ENCODE measurements around the gene ARPC1B. TPM values are rescaled to one million over a fixed set of nuclear protein-coding genes. Genes with fewer than 3 reads are reported as not detected.
"Not testable (repeated sequence)": the region's sequence is repeated elsewhere in the genome, so short reads cannot be mapped to it uniquely, and the experiment has no call there.

The ARPC1B gene
- 264 and 265 TPM in 2 replicates for total RNA-seq

DNA sequence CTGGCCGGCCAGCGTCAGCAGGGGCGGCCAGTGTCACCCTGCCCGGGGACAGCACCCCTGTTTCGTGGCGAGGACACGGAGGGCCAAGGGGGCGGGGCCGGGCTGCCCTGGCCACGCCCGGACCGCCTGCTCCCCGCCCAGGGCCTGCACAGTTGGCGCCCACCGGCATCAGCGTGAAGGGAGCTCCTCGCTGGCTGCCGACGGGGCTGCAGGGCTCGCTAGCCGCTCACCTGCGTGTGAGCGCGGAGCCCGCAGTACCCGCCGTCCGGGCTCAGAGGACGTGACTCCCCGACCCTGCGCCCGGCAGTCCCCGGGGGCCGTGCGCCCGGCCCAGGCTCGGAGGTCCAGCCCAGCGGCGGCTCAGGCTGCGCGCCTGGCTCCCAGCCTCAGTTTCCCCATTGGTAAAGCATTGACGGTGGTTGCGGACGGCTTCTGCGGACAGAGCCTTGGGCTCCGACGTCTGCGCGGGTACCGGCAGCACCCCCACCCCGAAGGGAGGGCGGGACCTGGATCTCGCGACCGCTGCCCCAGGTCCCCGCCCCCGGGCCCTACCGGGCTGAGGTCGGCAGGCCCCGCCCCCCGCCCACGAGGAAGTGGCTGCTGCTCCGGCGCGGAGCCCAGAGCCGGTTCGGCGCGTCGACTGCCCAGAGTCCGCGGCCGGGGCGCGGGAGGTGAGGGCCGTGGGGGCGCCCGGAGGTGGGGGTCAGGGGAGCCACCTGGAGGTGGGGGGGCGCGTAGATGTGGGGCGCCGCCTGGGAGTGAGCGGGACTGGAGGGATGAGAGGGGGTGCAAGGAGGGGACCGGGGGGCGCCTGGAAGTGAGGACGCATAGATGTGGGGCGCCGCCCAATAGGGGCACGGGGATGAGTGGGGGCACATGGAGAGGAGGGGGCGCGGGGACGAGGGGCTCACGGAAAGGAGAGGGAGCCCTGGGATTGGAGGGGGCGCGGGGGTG is at the start of gene ARPC1B:
TSS of gene ARPC1B (plus strand) at position 620 of the 954 bp plus-strand sequence. CDS start 10,985 bp downstream, outside the sequence.
- peak within 1 kb of the TSS; percentile 71 for H3K27ac Mint-ChIP-seq
- H3K27me3 Mint-ChIP-seq (ENCODE audit: low read depth), result no peaks in the 10 kb centered on the region
- no peaks in the 10 kb centered on the region for H3K9me3 Mint-ChIP-seq
- DNase-seq (ENCODE audit: low spot score), result peak; percentile 76
- peak within 1 kb of the TSS; percentile 81 for H3K4me3 Mint-ChIP-seq (ENCODE audit: low read depth)
- peaks cover 26% of the 10 kb centered on the region for H3K36me3 Mint-ChIP-seq (ENCODE audit: low read depth)
- intact Hi-C loops (cut with micrococcal nuclease), result loop anchor here (1.0 to 2.0 kb wide), 2 partner anchors 18 to 34 kb away; partner anchors contain the start of genes BUD31 and PDAP1
- peaks cover 24% of the 10 kb centered on the region for H3K4me1 Mint-ChIP-seq (ENCODE audit: low read depth)

GRCh38 chr7:99325001-99325493 is 49.5 kb upstream of the ARPC1B start:
- peaks cover 4% of the 10 kb centered on the region for H3K27me3 Mint-ChIP-seq (ENCODE audit: low read depth)
- intact Hi-C loops (cut with micrococcal nuclease), result loop anchor here (5.0 kb wide), 1 partner anchor 183 kb away; the partner anchor contains the start of gene SMURF1
- H3K4me1 Mint-ChIP-seq (ENCODE audit: low read depth), result peaks cover 29% of the 10 kb centered on the region

GRCh38 chr7:99325592-99326407 is 48.7 kb upstream of the ARPC1B start, which contains the start of gene ARPC1A:
Gene ARPC1A, plus strand, starts transcription at chr7:99325898. Its CDS starts 7,456 bp downstream, at chr7:99333354.
- DNase-seq (ENCODE audit: low spot score), result peak; percentile 91
- H3K4me3 Mint-ChIP-seq (ENCODE audit: low read depth), result peak within 1 kb of the TSS; percentile 93
- peak within 1 kb of the TSS; percentile 88 for H3K27ac Mint-ChIP-seq
- intact Hi-C loops (cut with micrococcal nuclease), result loop anchor here (5.0 kb wide), 1 partner anchor 183 kb away; the partner anchor contains the start of gene SMURF1
- H3K4me1 Mint-ChIP-seq (ENCODE audit: low read depth), result peaks cover 36% of the 10 kb centered on the region
- peaks cover 4% of the 10 kb centered on the region for H3K27me3 Mint-ChIP-seq (ENCODE audit: low read depth)
- H3K36me3 Mint-ChIP-seq (ENCODE audit: low read depth), result peaks cover 24% of the 10 kb centered on the region
- no peaks in the 10 kb centered on the region for H3K9me3 Mint-ChIP-seq

More at GRCh38 chr7:99325001-99325493, 49.5 kb upstream of the ARPC1B start:
- Mint-ChIP-seq H3K27ac (peak overlapping the region; percentile 88), H3K36me3 (ENCODE audit: low read depth) (peaks cover 17% of the 10 kb centered on the region), H3K9me3 (no peaks in the 10 kb centered on the region), H3K4me3 (ENCODE audit: low read depth) (peak overlapping the region; percentile 93)
- DNase-seq (ENCODE audit: low spot score), result no peak

DNA sequence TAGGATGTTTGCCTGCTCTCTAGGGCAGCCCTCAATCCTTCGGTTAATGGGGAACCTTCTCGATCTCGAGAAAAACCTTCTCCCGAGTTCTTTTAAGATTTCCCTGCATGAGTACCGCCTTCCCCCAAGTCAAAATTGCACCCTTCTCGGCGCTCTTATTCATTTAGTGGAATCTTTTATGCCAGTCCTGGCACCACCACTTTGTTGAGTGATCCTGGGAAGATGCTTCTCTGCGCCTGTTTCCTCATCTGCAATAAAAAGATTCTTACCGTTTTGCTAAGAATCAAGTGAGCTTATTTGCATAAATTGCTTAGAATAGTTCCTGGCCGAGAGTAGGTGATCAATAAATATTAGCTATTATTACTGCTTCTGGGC is 48.1 kb upstream of the ARPC1B start:
- Mint-ChIP-seq H3K27me3 (ENCODE audit: low read depth) (peaks cover 4% of the 10 kb centered on the region), H3K27ac (peak overlapping the region; percentile 88), H3K9me3 (no peaks in the 10 kb centered on the region), H3K4me1 (ENCODE audit: low read depth) (peaks cover 41% of the 10 kb centered on the region), H3K4me3 (ENCODE audit: low read depth) (peak overlapping the region; percentile 93), H3K36me3 (ENCODE audit: low read depth) (peaks cover 29% of the 10 kb centered on the region)
- intact Hi-C loops (cut with micrococcal nuclease), result loop anchor here (5.0 kb wide), 1 partner anchor 184 kb away; the partner anchor contains the start of gene SMURF1
- no peak for DNase-seq (ENCODE audit: low spot score)

- Mint-ChIP-seq H3K36me3 (ENCODE audit: low read depth) (peaks cover 56% of the 10 kb centered on the region), H3K4me3 (ENCODE audit: low read depth) (peak overlapping the region; percentile 61), H3K4me1 (ENCODE audit: low read depth) (peaks cover 43% of the 10 kb centered on the region), H3K27ac (peak overlapping the region; percentile 91)
- DNase-seq (ENCODE audit: low spot score); H3K27me3 Mint-ChIP-seq (ENCODE audit: low read depth); H3K9me3 Mint-ChIP-seq: not testable (repeated sequence)
- intact Hi-C loops (cut with micrococcal nuclease), result loop anchor here (2.0 kb wide), 1 partner anchor 50 kb away; no protein-coding TSS in a partner anchor
Observed at GRCh38 chr7:99330314-99330961, 44.1 kb upstream of the ARPC1B start.

DNA sequence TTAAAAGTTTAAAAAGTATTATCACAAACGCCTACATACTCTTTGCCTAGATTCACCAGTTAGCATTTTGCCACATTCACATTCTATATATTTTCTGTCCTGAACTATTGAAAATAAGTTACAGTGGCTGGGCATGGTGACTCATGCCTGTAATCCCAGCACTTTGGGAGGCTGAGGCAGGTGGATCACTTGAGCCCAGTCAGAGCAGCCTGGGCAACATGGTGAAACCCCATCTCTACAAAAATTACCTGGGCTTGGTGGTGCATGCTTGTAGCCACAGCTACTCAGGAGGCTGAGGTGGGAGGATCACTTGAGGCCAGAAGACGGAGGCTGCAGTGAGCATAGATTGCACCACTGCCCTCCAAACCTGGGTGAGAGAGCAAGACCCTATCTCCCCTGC is 43.5 kb upstream of the ARPC1B start:
- H3K9me3 Mint-ChIP-seq, result no peaks in the 10 kb centered on the region
- H3K4me1 Mint-ChIP-seq (ENCODE audit: low read depth), result peaks cover 43% of the 10 kb centered on the region
- no peak overlapping the region for H3K4me3 Mint-ChIP-seq (ENCODE audit: low read depth)
- peaks cover 62% of the 10 kb centered on the region for H3K36me3 Mint-ChIP-seq (ENCODE audit: low read depth)
- DNase-seq (ENCODE audit: low spot score), result no peak
- H3K27me3 Mint-ChIP-seq (ENCODE audit: low read depth), result no peaks in the 10 kb centered on the region
- H3K27ac Mint-ChIP-seq, result peak overlapping the region; percentile 91
- intact Hi-C loops (cut with micrococcal nuclease), result loop anchor here (2.0 kb wide), 1 partner anchor 50 kb away; no protein-coding TSS in a partner anchor

DNA sequence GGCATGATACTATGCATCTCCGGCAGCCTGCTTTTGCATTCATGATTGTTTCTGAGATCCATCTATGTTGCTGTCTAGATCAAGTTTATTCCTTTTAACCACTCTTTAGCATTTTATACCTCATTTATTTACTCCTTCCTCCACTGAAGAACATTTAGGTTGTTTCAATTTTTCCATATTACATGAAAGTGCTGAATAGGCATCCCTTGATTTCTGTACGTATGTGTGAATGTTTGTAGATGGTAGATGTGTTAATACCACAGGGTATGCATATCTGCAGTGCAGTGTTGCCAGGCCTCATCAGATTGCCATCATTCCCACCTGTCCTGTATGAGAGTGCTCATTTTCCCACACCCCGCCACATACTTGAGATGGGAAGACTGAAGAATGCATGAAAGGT is 34.9 kb upstream of the ARPC1B start:
- H3K36me3 Mint-ChIP-seq (ENCODE audit: low read depth), result peaks cover 69% of the 10 kb centered on the region
- no peak overlapping the region for H3K27ac Mint-ChIP-seq
- no peaks in the 10 kb centered on the region for H3K27me3 Mint-ChIP-seq (ENCODE audit: low read depth)
- intact Hi-C loops (cut with micrococcal nuclease), result no loop called here
- H3K4me3 Mint-ChIP-seq (ENCODE audit: low read depth), result no peak overlapping the region
- DNase-seq (ENCODE audit: low spot score), result no peak
- no peaks in the 10 kb centered on the region for H3K9me3 Mint-ChIP-seq
- no peaks in the 10 kb centered on the region for H3K4me1 Mint-ChIP-seq (ENCODE audit: low read depth)

DNA sequence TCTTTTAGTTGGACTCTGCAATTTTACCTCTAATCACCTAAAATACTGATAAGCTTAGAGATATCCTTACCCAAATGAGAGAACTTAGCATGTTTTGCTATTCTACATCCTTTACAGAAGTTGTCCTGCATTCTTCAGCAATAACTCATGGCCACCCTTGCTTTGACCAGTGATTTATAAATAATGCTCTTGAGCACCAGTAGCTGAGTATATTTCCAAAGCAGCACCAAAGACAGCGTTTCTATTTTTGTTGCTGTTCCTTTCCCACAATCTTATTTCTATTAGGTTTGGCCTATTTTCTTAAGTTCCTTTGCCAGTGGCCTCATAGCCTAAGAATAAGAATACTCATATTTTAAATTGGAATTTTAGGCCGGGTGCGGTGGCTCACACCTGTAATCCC is 33.9 kb upstream of the ARPC1B start:
- no peak for DNase-seq (ENCODE audit: low spot score)
- Mint-ChIP-seq H3K27me3 (ENCODE audit: low read depth) (no peaks in the 10 kb centered on the region), H3K9me3 (no peaks in the 10 kb centered on the region), H3K4me3 (ENCODE audit: low read depth) (no peak overlapping the region), H3K4me1 (ENCODE audit: low read depth) (no peaks in the 10 kb centered on the region), H3K27ac (no peak overlapping the region), H3K36me3 (ENCODE audit: low read depth) (peaks cover 65% of the 10 kb centered on the region)
- intact Hi-C loops (cut with micrococcal nuclease), result no loop called here

DNA sequence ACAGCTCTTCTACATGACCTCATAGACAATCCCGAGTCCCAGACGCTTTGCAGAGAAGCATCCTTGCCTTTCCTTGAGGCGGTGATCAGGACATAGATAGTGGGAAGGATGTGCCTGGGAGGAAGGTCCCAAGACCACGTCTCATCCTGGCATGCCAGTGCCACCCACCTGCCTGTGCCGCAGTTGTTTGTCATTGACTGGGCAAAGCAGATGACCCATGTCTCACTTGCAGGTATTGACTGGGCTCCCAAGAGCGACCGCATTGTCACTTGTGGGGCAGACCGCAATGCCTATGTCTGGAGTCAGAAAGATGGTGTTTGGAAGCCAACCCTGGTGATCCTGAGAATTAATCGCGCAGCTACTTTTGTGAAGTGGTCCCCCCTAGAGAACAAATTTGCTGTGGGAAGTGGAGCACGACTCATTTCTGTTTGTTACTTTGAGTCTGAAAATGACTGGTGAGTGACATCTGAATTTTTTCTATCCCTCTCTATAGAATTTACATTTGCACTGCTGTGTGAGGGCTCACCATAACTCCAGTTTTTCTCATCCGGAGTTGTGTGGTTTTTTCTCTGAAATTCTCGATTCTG is 30.4 kb upstream of the ARPC1B start:
- no peaks in the 10 kb centered on the region for H3K9me3 Mint-ChIP-seq
- H3K4me3 Mint-ChIP-seq (ENCODE audit: low read depth), result no peak overlapping the region
- no peak for DNase-seq (ENCODE audit: low spot score)
- no peaks in the 10 kb centered on the region for H3K4me1 Mint-ChIP-seq (ENCODE audit: low read depth)
- no peaks in the 10 kb centered on the region for H3K27me3 Mint-ChIP-seq (ENCODE audit: low read depth)
- peaks cover 52% of the 10 kb centered on the region for H3K36me3 Mint-ChIP-seq (ENCODE audit: low read depth)
- no peak overlapping the region for H3K27ac Mint-ChIP-seq
- intact Hi-C loops (cut with micrococcal nuclease), result no loop called here

DNA sequence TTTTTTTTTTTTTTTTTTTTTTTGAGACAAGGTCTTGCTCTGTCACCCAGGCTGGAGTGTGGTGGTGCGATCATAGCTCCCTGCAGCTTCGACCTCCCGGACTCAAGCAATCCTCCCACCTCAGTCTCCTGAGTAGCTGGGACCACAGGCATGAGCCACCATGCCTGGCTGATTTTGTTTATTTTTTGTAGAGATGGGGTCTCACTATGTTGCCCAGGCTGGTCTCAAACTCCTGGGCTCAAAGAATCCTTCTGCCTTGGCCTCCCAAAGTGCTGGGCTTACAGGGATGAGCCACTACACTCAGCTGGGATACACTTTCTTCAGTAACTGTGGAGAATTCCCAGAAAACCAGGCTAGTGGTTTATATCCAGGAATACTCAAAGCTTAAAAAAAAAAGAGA is 23.9 kb upstream of the ARPC1B start:
- intact Hi-C loops (cut with micrococcal nuclease); H3K27me3 Mint-ChIP-seq (ENCODE audit: low read depth); H3K4me3 Mint-ChIP-seq (ENCODE audit: low read depth); DNase-seq (ENCODE audit: low spot score); H3K27ac Mint-ChIP-seq; H3K4me1 Mint-ChIP-seq (ENCODE audit: low read depth); H3K9me3 Mint-ChIP-seq: not testable (repeated sequence)
- peaks cover 49% of the 10 kb centered on the region for H3K36me3 Mint-ChIP-seq (ENCODE audit: low read depth)

- Mint-ChIP-seq H3K36me3 (ENCODE audit: low read depth) (peaks cover 56% of the 10 kb centered on the region), H3K27ac (no peak overlapping the region), H3K4me3 (ENCODE audit: low read depth) (no peak overlapping the region), H3K9me3 (no peaks in the 10 kb centered on the region), H3K4me1 (ENCODE audit: low read depth) (no peaks in the 10 kb centered on the region), H3K27me3 (ENCODE audit: low read depth) (no peaks in the 10 kb centered on the region)
- DNase-seq (ENCODE audit: low spot score), result no peak
- intact Hi-C loops (cut with micrococcal nuclease), result no loop called here
Observed at GRCh38 chr7:99352247-99352646, 22.3 kb upstream of the ARPC1B start.
